Measurements from ENCODE around the gene DCAF15.
"Not testable (repeated sequence)": the region's sequence is repeated elsewhere in the genome, so short reads cannot be mapped to it uniquely, and the experiment has no call there.

Gene DCAF15

GRCh38 chr19:13968999-13969398 lies 16.7 kb downstream of the DCAF15 start:
- TF ChIP-seq CTCF (IDR thresholded peaks at IDR 0.05; ENCODE audit: control insufficient read depth, extremely low read depth, insufficient read depth), result no peak
- no peak for DNase-seq (ENCODE audit: low read depth)
- H3K4me3 ChIP-seq (ENCODE audit: low read depth, low read length), result no peak overlapping the region

GRCh38 chr19:13969897-13970296 lies 17.6 kb downstream of the DCAF15 start:
- no peak for TF ChIP-seq CTCF (IDR thresholded peaks at IDR 0.05; ENCODE audit: control insufficient read depth, extremely low read depth, insufficient read depth)
- no peak overlapping the region for H3K4me3 ChIP-seq (ENCODE audit: low read depth, low read length)
- DNase-seq (ENCODE audit: low read depth), result no peak

GRCh38 chr19:13971868-13972267 lies 19.6 kb downstream of the DCAF15 start:
- DNase-seq (ENCODE audit: low read depth); H3K4me3 ChIP-seq (ENCODE audit: low read depth, low read length): not testable (repeated sequence)

GRCh38 chr19:13972368-13973155 lies 20.3 kb downstream of the DCAF15 start:
- DNase-seq (ENCODE audit: low read depth), result no peak
- TF ChIP-seq CTCF (IDR thresholded peaks at IDR 0.05; ENCODE audit: control insufficient read depth, extremely low read depth, insufficient read depth), result no peak
- no peak overlapping the region for H3K4me3 ChIP-seq (ENCODE audit: low read depth, low read length)

GRCh38 chr19:13973479-13973878 lies 21.2 kb downstream of the DCAF15 start:
- DNase-seq (ENCODE audit: low read depth); H3K4me3 ChIP-seq (ENCODE audit: low read depth, low read length): not testable (repeated sequence)

GRCh38 chr19:13974073-13974472 lies 21.8 kb downstream of the DCAF15 start:
- TF ChIP-seq CTCF (IDR thresholded peaks at IDR 0.05; ENCODE audit: control insufficient read depth, extremely low read depth, insufficient read depth), result no peak
- DNase-seq (ENCODE audit: low read depth), result no peak
- H3K4me3 ChIP-seq (ENCODE audit: low read depth, low read length), result no peak overlapping the region

GRCh38 chr19:13975870-13976269 lies 23.6 kb downstream of the DCAF15 start:
- H3K4me3 ChIP-seq (ENCODE audit: low read depth, low read length), result no peak overlapping the region
- TF ChIP-seq CTCF (IDR thresholded peaks at IDR 0.05; ENCODE audit: control insufficient read depth, extremely low read depth, insufficient read depth), result no peak
- DNase-seq (ENCODE audit: low read depth), result no peak

- no peak for TF ChIP-seq CTCF (IDR thresholded peaks at IDR 0.05; ENCODE audit: control insufficient read depth, extremely low read depth, insufficient read depth)
- H3K4me3 ChIP-seq (ENCODE audit: low read depth, low read length), result no peak overlapping the region
- no peak for DNase-seq (ENCODE audit: low read depth)
Measured at GRCh38 chr19:13976446-13976845, 24.1 kb downstream of the DCAF15 start.
